Gastroesophageal sphincter (tissue), 3 donors: ENCODE data around the gene BPGM.

Experiments
- POLR2A ChIP-seq, 2 donors: fragments of 450-650 bp; IDR thresholded peaks; one replicate each; pipeline ENCODE4 v1.6.1; 2017; ENCODE audit warnings: antibody characterized with exemption in 2 of 2, mild to moderate bottlenecking in 2 of 2, moderate library complexity in 1 of 2
- POLR2AphosphoS5 ChIP-seq: sonication (generic); formaldehyde crosslinking; IDR thresholded peaks from one replicate; pipeline ENCODE4 v1.6.1; 2017; ENCODE audit warnings: antibody characterized with exemption
- TF ChIP-seq, protein P1 (sequence below), 4 experiments: fragments of 200-600 bp in 2 of 4; fragments of 450-650 bp in 2 of 4; sonication (generic) in 1 of 4; IDR thresholded peaks; one replicate each; pipeline ENCODE4 v1.5.1; 2017 to 2019; ENCODE audit warnings: antibody characterized with exemption in 4 of 4, mild to moderate bottlenecking in 2 of 4, moderate library complexity in 2 of 4

DNA sequence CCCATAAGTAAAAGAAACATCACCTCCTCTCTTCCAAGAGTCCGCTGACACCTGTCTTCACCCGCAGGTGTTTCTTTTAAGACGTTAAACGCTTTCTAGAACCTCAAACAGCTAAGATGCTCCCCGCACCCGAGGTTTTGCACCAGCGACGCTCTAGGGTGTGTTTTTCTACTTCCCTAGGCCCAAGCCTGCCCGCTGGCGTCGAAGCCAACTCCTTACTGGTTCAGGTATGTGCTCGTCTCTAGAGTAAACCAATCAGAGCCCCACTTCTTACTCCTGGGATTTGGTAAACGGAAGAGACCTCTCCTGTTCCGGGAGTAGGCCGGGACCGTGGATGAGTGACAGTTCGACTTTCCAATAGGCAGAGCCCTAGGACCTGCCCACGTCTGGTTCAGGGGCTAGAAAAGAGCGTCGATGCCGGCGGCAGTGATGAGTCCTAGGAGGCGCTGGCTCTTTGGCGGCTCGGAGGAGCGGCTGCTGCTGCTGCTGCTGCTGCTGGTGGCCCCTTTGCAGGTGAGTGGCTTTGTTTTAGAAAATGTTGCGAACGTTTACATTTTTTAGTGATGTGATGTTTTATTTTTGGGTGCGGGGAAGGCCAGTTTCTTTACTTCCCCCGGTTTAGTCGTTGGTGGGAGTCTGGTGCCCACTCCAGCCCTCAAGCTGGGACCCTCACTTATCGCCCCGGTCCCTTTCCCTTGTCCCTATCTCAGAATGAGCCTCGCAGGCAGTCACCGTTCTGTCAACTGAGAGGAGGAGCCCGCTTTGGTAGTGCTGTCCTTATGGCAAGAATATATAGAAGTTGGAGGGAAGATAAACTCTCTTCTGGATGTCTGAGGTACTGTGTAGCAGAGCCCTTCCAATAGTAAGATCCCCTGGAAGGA lies at the start of gene BPGM:
- TF ChIP-seq, protein P1, sequence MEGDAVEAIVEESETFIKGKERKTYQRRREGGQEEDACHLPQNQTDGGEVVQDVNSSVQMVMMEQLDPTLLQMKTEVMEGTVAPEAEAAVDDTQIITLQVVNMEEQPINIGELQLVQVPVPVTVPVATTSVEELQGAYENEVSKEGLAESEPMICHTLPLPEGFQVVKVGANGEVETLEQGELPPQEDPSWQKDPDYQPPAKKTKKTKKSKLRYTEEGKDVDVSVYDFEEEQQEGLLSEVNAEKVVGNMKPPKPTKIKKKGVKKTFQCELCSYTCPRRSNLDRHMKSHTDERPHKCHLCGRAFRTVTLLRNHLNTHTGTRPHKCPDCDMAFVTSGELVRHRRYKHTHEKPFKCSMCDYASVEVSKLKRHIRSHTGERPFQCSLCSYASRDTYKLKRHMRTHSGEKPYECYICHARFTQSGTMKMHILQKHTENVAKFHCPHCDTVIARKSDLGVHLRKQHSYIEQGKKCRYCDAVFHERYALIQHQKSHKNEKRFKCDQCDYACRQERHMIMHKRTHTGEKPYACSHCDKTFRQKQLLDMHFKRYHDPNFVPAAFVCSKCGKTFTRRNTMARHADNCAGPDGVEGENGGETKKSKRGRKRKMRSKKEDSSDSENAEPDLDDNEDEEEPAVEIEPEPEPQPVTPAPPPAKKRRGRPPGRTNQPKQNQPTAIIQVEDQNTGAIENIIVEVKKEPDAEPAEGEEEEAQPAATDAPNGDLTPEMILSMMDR (IDR thresholded peaks at IDR 0.05) = no peak
- TF ChIP-seq POLR2A (IDR thresholded peaks at IDR 0.05) (peak; percentile 80 to 88), POLR2AphosphoS5 (peak; percentile 94)
